ENCODE data around the gene TAC3.
A peak's percentile ranks its signal among the peaks of the same experiment; 100 is the strongest.
"Not testable (repeated sequence)": the region's sequence is repeated elsewhere in the genome, so short reads cannot be mapped to it uniquely, and the experiment has no call there.

Gene TAC3

DNA sequence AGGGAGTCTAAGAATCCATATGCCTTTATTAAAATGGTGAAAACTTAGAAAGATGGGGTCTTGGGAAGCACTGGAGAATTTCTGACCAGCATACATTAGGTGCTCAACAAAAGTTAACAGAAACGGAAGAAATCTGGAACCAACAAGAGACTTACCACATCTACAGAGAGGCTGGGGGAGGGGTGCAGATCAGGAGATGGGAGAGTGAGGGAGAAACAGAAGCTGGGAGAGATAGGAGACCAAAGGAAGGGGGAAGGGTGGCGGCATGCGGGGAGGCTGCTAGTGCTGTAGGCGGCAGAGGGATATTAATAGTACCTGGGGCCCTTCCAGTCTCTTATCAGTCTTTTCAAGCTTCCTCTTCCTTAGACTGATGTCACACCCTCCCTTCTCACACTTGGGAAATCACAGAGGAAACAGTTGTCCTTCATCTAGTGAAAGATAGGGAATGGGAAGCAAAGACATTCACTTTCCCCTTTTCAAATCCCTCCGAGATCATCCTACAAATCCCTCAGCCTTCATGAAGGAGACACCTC lies 28.1 kb downstream of the TAC3 start:
- Histone ChIP-seq H3K79me1 (replicated peaks; ENCODE audit: low read length, poor library complexity, severe bottlenecking) (no peaks in the 10 kb centered on the region), H3K23ac (ENCODE audit: low read length in 2 of 2) (no peak overlapping the region), H2AFZ (ENCODE audit: low read depth, low read length) (no peak overlapping the region), H2BK5ac (ENCODE audit: low read depth, low read length, poor library complexity, severe bottlenecking) (no peak overlapping the region), H3K4me2 (ENCODE audit: low read length, poor library complexity, severe bottlenecking) (no peak overlapping the region), H2BK15ac (ENCODE audit: low read depth, poor library complexity, severe bottlenecking) (peak overlapping the region; percentile 19), H3K36me3 (ENCODE audit: control insufficient read depth in 1 of 2, insufficient read depth in 2 of 2, low read depth in 1 of 2, low read length in 2 of 2) (no peaks in the 10 kb centered on the region), H3K4ac (ENCODE audit: low read depth in 1 of 2, low read length in 2 of 2) (no peak overlapping the region), H4K91ac (ENCODE audit: low read length) (no peak overlapping the region), H2BK120ac (ENCODE audit: low read depth, low read length) (peak overlapping the region; percentile 39), H3K18ac (ENCODE audit: low read depth in 1 of 2, low read length in 2 of 2) (peak overlapping the region in 1 of 2 experiments; percentile 14), H3K14ac (ENCODE audit: low read length in 2 of 2) (no peak overlapping the region), H3K4me3 (ENCODE audit: insufficient read depth in 1 of 2, low read depth in 1 of 2, low read length in 2 of 2) (no peak overlapping the region), H3K4me1 (ENCODE audit: control insufficient read depth, insufficient read depth, low read depth, low read length) (peaks cover 2% of the 10 kb centered on the region), H3K9me3 (ENCODE audit: control insufficient read depth, low read length) (no peaks in the 10 kb centered on the region), H2AK5ac (ENCODE audit: low read length, severe bottlenecking) (no peak overlapping the region), H3K27ac (ENCODE audit: low read length, poor library complexity, severe bottlenecking) (no peak overlapping the region), H4K8ac (ENCODE audit: low read length) (no peak overlapping the region), H3K9ac (ENCODE audit: low read length) (no peak overlapping the region), H2BK12ac (ENCODE audit: low read length in 2 of 2) (no peak overlapping the region), H3K27me3 (ENCODE audit: control insufficient read depth in 1 of 2, insufficient read depth in 1 of 2, low read length in 2 of 2) (peaks cover 12 to 25% of the 10 kb centered on the region in 2 experiments)
- WGBS: 13% methylated on average over 1 of the region's 5 CpGs
- DNase-seq: peak; percentile 46

DNA sequence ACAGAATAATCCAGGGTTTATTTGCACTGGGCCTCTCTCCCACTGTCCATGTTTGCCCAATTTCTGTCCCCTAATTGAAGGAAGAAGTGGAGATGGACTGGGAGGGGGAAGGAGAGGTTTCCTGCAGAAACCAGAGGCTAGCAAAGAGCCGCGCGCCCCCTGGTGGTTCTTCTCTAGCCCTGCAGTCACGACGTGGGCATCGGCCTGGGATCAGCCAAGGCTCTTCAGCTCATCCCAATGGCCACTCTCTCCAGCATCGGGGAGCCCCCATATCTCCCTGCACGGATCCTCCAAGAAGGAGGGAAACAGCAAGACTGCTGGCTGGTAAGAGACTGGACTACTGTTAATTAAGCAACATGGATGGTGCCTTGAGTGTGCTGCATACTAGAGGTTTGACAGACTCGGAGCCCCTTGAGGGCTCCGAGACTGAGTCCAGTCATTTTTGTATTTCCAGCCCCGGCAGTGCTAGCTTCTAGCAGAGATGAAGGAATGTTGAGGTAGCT lies 28.7 kb downstream of the TAC3 start:
- H3K79me1 ChIP-seq (replicated peaks; ENCODE audit: low read length, poor library complexity, severe bottlenecking): no peaks in the 10 kb centered on the region
- peaks cover 2% of the 10 kb centered on the region for H3K4me1 ChIP-seq (ENCODE audit: control insufficient read depth, insufficient read depth, low read depth, low read length)
- H3K9me3 ChIP-seq (ENCODE audit: control insufficient read depth, low read length): no peaks in the 10 kb centered on the region
- H3K9ac ChIP-seq (ENCODE audit: low read length): no peak overlapping the region
- no peak overlapping the region for H3K4ac ChIP-seq (ENCODE audit: low read depth in 1 of 2, low read length in 2 of 2)
- H2AFZ ChIP-seq (ENCODE audit: low read depth, low read length): no peak overlapping the region
- no peak overlapping the region for H4K91ac ChIP-seq (ENCODE audit: low read length)
- H2BK15ac ChIP-seq (ENCODE audit: low read depth, poor library complexity, severe bottlenecking): no peak overlapping the region
- no peak overlapping the region for H3K27ac ChIP-seq (ENCODE audit: low read length, poor library complexity, severe bottlenecking)
- peak overlapping the region; percentile 10 for H4K8ac ChIP-seq (ENCODE audit: low read length)
- H3K4me3 ChIP-seq (ENCODE audit: insufficient read depth in 1 of 2, low read depth in 1 of 2, low read length in 2 of 2): no peak overlapping the region
- peaks cover 9 to 25% of the 10 kb centered on the region in 2 experiments for H3K27me3 ChIP-seq (ENCODE audit: control insufficient read depth in 1 of 2, insufficient read depth in 1 of 2, low read length in 2 of 2)
- H2AK5ac ChIP-seq (ENCODE audit: low read length, severe bottlenecking): no peak overlapping the region
- no peak overlapping the region for H2BK120ac ChIP-seq (ENCODE audit: low read depth, low read length)
- no peaks in the 10 kb centered on the region for H3K36me3 ChIP-seq (ENCODE audit: control insufficient read depth in 1 of 2, insufficient read depth in 2 of 2, low read depth in 1 of 2, low read length in 2 of 2)
- WGBS: 29% methylated on average over 11 of the region's 11 CpGs
- peak overlapping the region in 1 of 2 experiments; percentile 70 for H3K14ac ChIP-seq (ENCODE audit: low read length in 2 of 2)
- no peak overlapping the region for H2BK5ac ChIP-seq (ENCODE audit: low read depth, low read length, poor library complexity, severe bottlenecking)
- H3K18ac ChIP-seq (ENCODE audit: low read depth in 1 of 2, low read length in 2 of 2): no peak overlapping the region
- H2BK12ac ChIP-seq (ENCODE audit: low read length in 2 of 2): peak overlapping the region in 1 of 2 experiments; percentile 71
- peak; percentile 75 for DNase-seq
- H3K23ac ChIP-seq (ENCODE audit: low read length in 2 of 2): no peak overlapping the region
- no peak overlapping the region for H3K4me2 ChIP-seq (ENCODE audit: low read length, poor library complexity, severe bottlenecking)

DNA sequence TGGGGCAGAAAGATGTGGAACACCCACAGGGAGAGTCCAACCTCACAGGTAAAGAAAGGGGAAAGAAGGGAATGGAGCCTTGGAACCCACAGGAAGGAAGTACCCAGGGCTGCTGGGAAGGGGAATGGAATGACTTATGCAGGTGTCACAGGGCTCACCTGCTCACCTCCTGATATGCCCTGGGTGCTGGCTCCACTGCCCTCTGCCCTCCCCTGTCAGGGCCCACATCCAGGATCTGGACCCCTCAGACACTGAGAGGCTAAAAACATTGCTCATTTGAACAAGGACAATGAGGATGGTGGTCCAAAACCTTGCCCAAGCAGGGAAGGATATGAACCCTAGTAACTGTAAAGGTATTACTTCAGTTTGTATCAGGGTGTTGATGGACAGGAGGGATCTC lies 29.3 kb downstream of the TAC3 start:
- H3K79me1 ChIP-seq (replicated peaks; ENCODE audit: low read length, poor library complexity, severe bottlenecking): no peaks in the 10 kb centered on the region
- H2BK5ac ChIP-seq (ENCODE audit: low read depth, low read length, poor library complexity, severe bottlenecking): no peak overlapping the region
- H2BK12ac ChIP-seq (ENCODE audit: low read length in 2 of 2): peak overlapping the region; percentile 11 to 34
- H3K36me3 ChIP-seq (ENCODE audit: control insufficient read depth in 1 of 2, insufficient read depth in 2 of 2, low read depth in 1 of 2, low read length in 2 of 2): no peaks in the 10 kb centered on the region
- H3K4ac ChIP-seq (ENCODE audit: low read depth in 1 of 2, low read length in 2 of 2): no peak overlapping the region
- no peak overlapping the region for H2BK15ac ChIP-seq (ENCODE audit: low read depth, poor library complexity, severe bottlenecking)
- H3K4me3 ChIP-seq (ENCODE audit: insufficient read depth in 1 of 2, low read depth in 1 of 2, low read length in 2 of 2): no peak overlapping the region
- H3K9ac ChIP-seq (ENCODE audit: low read length): no peak overlapping the region
- H3K27ac ChIP-seq (ENCODE audit: low read length, poor library complexity, severe bottlenecking): no peak overlapping the region
- no peak for DNase-seq
- no peaks in the 10 kb centered on the region for H3K9me3 ChIP-seq (ENCODE audit: control insufficient read depth, low read length)
- peaks cover 2% of the 10 kb centered on the region for H3K4me1 ChIP-seq (ENCODE audit: control insufficient read depth, insufficient read depth, low read depth, low read length)
- peaks cover 9 to 25% of the 10 kb centered on the region in 2 experiments for H3K27me3 ChIP-seq (ENCODE audit: control insufficient read depth in 1 of 2, insufficient read depth in 1 of 2, low read length in 2 of 2)
- no peak overlapping the region for H3K14ac ChIP-seq (ENCODE audit: low read length in 2 of 2)
- H3K4me2 ChIP-seq (ENCODE audit: low read length, poor library complexity, severe bottlenecking): no peak overlapping the region
- H2AK5ac ChIP-seq (ENCODE audit: low read length, severe bottlenecking): no peak overlapping the region
- no peak overlapping the region for H2BK120ac ChIP-seq (ENCODE audit: low read depth, low read length)
- no peak overlapping the region for H3K23ac ChIP-seq (ENCODE audit: low read length in 2 of 2)
- H3K18ac ChIP-seq (ENCODE audit: low read depth in 1 of 2, low read length in 2 of 2): no peak overlapping the region
- no peak overlapping the region for H2AFZ ChIP-seq (ENCODE audit: low read depth, low read length)
- no peak overlapping the region for H4K8ac ChIP-seq (ENCODE audit: low read length)
- H4K91ac ChIP-seq (ENCODE audit: low read length): peak overlapping the region; percentile 18

DNA sequence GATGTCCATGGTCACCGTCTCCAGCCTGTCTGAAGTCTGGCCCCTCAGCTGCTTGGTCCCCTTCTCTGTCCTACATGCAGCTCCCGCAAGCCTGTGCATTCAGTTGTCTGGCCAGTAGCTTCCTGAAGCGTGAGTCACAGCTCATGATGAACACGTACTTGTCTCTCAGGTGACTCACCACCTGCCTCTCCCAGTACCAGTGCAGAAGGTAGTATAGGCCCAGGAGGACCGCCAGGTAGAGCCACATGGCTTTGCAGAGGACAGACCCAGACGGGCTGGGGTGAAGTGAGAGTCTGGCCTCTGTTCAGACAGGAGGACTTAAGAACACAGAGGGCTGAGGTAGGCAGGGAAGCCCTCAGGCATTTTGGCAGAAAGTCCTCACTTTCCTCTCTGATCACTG lies 30.6 kb downstream of the TAC3 start:
- not testable (repeated sequence) for H3K4ac ChIP-seq (ENCODE audit: low read depth in 1 of 2, low read length in 2 of 2); H3K4me3 ChIP-seq (ENCODE audit: insufficient read depth in 1 of 2, low read depth in 1 of 2, low read length in 2 of 2); H4K91ac ChIP-seq (ENCODE audit: low read length); H3K18ac ChIP-seq (ENCODE audit: low read depth in 1 of 2, low read length in 2 of 2); H2BK120ac ChIP-seq (ENCODE audit: low read depth, low read length); H3K9ac ChIP-seq (ENCODE audit: low read length); H3K36me3 ChIP-seq (ENCODE audit: control insufficient read depth in 1 of 2, insufficient read depth in 2 of 2, low read depth in 1 of 2, low read length in 2 of 2); H3K4me2 ChIP-seq (ENCODE audit: low read length, poor library complexity, severe bottlenecking); H3K79me1 ChIP-seq (replicated peaks; ENCODE audit: low read length, poor library complexity, severe bottlenecking); H3K27ac ChIP-seq (ENCODE audit: low read length, poor library complexity, severe bottlenecking); H2BK12ac ChIP-seq (ENCODE audit: low read length in 2 of 2); H2AK5ac ChIP-seq (ENCODE audit: low read length, severe bottlenecking); H3K14ac ChIP-seq (ENCODE audit: low read length in 2 of 2); H4K8ac ChIP-seq (ENCODE audit: low read length); H3K4me1 ChIP-seq (ENCODE audit: control insufficient read depth, insufficient read depth, low read depth, low read length); H2BK15ac ChIP-seq (ENCODE audit: low read depth, poor library complexity, severe bottlenecking); H2AFZ ChIP-seq (ENCODE audit: low read depth, low read length); H2BK5ac ChIP-seq (ENCODE audit: low read depth, low read length, poor library complexity, severe bottlenecking); H3K23ac ChIP-seq (ENCODE audit: low read length in 2 of 2); H3K9me3 ChIP-seq (ENCODE audit: control insufficient read depth, low read length)
- DNase-seq: peak; percentile 24
- WGBS: 61% methylated on average over 4 of the region's 6 CpGs
- peaks cover 9 to 19% of the 10 kb centered on the region in 2 experiments for H3K27me3 ChIP-seq (ENCODE audit: control insufficient read depth in 1 of 2, insufficient read depth in 1 of 2, low read length in 2 of 2)

Data from mesenchymal stem cell (in vitro differentiated cells and primary cell).